Measurements from ENCODE around the gene ANP32E.

- peak; percentile 14 for TF ChIP-seq POLR2A (IDR thresholded peaks at IDR 0.05)
- no peak for TF ChIP-seq CTCF (IDR thresholded peaks at IDR 0.05)
Measured at GRCh38 chr1:150234566-150235293, 1.2 kb downstream of the ANP32E start.

All from prostate gland (tissue), 2 donors.